ENCODE measurements around the gene USP22.

USP22 gene

DNA sequence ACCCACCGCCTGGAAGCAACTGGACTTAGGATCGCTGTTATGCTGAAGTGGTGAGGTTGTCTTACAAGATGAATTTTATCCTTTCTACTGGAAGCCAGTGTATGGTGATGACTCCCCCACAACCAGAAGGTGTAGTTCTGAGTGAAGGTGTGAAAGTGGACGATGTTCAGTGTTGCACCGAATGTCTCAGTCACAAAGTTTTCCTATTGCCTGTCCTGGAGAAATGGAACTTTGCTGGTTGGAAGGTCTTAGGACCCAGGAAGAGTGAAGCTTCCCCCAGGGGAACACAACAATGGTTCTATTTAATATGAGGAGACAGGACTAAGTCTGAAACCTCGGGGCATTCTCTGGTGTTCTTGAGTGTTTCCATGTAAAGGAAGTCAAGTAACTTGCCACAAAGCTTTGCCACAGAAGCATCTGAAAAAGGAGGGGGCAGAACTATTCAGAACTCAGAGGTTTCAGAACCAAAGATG is 44.2 kb downstream of the USP22 start:
- Histone ChIP-seq H3K27ac (peak overlapping the region; percentile 38 to 53), H3K4me3 (no peak overlapping the region), H3K27me3 (no peaks in the 10 kb centered on the region), H3K4me1 (peaks cover 0 to 44% (median 28%) of the 10 kb centered on the region in 4 donors), H3K36me3 (peaks cover 24 to 39% (median 34%) of the 10 kb centered on the region in 3 donors), H3K9me3 (no peaks in the 10 kb centered on the region)
- no peak for DNase-seq
- TF ChIP-seq, protein P1, sequence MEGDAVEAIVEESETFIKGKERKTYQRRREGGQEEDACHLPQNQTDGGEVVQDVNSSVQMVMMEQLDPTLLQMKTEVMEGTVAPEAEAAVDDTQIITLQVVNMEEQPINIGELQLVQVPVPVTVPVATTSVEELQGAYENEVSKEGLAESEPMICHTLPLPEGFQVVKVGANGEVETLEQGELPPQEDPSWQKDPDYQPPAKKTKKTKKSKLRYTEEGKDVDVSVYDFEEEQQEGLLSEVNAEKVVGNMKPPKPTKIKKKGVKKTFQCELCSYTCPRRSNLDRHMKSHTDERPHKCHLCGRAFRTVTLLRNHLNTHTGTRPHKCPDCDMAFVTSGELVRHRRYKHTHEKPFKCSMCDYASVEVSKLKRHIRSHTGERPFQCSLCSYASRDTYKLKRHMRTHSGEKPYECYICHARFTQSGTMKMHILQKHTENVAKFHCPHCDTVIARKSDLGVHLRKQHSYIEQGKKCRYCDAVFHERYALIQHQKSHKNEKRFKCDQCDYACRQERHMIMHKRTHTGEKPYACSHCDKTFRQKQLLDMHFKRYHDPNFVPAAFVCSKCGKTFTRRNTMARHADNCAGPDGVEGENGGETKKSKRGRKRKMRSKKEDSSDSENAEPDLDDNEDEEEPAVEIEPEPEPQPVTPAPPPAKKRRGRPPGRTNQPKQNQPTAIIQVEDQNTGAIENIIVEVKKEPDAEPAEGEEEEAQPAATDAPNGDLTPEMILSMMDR (IDR thresholded peaks at IDR 0.05) = no peak
- intact Hi-C loops (cut with DNase I; ENCODE audit: low total_unique reads) = loop anchor here (10.0 kb wide), 2 partner anchors 54 to 194 kb away; no protein-coding TSS in a partner anchor

DNA sequence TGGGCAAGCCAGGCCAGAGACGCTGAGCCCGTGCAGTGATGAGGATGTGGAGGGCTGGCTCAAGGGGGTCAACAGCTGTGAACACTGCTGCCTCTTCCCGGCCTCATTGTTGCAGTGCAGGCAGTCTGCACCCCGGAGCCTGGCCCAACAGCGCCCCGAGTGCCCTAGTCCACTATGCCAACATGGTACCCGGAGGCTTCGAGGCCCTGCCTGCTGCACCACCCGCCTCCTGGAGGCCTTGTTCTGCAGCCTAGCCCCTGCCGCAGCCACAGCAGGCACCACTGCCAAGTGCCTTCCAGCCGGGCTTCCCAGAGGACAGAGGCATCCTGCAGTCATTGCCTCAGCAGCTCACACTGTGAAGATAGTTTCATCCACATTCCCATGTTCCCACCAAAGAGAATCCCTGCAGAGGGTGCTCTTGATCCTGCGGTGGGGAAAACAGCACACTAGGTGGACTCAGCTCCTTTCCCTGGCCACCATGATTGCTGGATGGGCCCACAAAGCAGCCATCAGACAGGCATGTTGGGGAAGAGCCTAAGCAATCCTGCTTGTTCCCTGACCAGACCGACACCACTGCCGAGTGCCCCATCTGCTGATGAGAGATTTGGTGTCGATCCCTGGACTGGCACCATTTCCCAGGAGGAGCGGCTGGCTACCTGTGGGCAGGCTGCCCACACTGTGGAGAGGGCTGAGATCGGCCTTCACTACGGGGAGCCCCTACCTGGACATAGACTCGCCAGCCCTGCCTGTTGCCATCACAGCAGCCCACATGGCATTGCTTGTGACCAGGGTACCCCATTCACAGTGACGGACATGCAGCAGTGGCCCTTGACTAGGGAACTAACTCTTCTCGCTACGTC is 44.9 kb downstream of the USP22 start:
- Histone ChIP-seq H3K27me3 (no peaks in the 10 kb centered on the region), H3K4me3 (no peak overlapping the region), H3K36me3 (peaks cover 17 to 32% (median 28%) of the 10 kb centered on the region in 3 donors), H3K27ac (no peak overlapping the region), H3K4me1 (peaks cover 0 to 49% (median 30%) of the 10 kb centered on the region in 4 donors), H3K9me3 (no peaks in the 10 kb centered on the region)
- TF ChIP-seq, protein P1 (IDR thresholded peaks at IDR 0.05) = no peak
- intact Hi-C loops (cut with DNase I; ENCODE audit: low total_unique reads) = loop anchor here (10.0 kb wide), 2 partner anchors 53 to 193 kb away; no protein-coding TSS in a partner anchor
- DNase-seq = peak; percentile 16 to 66

DNA sequence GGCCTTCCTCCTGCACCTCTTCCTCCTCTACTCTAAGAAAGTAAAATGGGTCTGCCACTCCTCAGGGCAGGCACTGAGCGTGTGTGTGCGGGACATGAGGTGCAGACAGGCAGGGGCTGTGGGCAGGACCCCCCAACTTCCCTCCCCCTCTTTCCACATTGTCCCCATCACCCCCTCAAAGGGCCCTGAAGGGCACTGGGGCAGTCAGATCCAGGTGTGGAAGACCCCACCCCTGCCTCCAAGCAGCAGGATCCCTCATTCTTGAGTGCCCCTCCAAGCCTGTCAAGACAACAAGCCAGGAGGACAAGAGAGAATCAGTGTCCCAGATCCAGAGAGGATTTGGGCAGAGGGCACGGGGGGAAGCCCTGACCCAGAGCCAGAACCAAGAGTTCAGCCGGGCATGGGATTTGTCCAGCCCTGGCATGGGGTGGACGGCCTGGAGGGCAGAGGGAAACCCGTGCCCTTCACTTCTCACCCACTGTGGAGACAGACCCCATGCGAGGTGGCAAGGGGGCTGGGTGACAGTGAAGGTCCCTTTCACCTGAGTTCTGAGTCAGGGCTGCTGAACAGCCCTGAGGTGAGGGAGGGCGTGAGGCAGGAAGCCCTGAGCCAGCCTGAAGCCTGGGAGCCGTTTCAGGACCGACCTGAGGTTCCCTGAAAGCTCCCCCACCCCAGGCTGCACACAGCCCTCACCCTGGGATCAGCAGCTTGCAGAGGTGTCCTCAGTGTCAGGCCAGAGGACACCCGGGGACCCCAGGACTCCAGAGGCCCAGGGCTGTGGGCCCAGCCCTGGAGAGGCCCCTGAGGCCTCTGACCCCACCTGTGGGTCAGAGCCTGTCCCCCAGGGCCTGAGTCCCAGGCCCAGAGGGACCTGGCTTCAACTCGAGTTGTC is 45.8 kb downstream of the USP22 start:
- Histone ChIP-seq H3K27me3 (no peaks in the 10 kb centered on the region), H3K4me3 (no peak overlapping the region), H3K36me3 (peaks cover 8 to 22% (median 18%) of the 10 kb centered on the region in 3 donors), H3K9me3 (no peaks in the 10 kb centered on the region), H3K27ac (no peak overlapping the region), H3K4me1 (peaks cover 0 to 50% (median 32%) of the 10 kb centered on the region in 4 donors)
- intact Hi-C loops (cut with DNase I; ENCODE audit: low total_unique reads) = loop anchor here (10.0 kb wide), 2 partner anchors 52 to 192 kb away; no protein-coding TSS in a partner anchor
- peak in 1 of 2 donors; percentile 58 for DNase-seq
- TF ChIP-seq, protein P1 (IDR thresholded peaks at IDR 0.05) = no peak

DNA sequence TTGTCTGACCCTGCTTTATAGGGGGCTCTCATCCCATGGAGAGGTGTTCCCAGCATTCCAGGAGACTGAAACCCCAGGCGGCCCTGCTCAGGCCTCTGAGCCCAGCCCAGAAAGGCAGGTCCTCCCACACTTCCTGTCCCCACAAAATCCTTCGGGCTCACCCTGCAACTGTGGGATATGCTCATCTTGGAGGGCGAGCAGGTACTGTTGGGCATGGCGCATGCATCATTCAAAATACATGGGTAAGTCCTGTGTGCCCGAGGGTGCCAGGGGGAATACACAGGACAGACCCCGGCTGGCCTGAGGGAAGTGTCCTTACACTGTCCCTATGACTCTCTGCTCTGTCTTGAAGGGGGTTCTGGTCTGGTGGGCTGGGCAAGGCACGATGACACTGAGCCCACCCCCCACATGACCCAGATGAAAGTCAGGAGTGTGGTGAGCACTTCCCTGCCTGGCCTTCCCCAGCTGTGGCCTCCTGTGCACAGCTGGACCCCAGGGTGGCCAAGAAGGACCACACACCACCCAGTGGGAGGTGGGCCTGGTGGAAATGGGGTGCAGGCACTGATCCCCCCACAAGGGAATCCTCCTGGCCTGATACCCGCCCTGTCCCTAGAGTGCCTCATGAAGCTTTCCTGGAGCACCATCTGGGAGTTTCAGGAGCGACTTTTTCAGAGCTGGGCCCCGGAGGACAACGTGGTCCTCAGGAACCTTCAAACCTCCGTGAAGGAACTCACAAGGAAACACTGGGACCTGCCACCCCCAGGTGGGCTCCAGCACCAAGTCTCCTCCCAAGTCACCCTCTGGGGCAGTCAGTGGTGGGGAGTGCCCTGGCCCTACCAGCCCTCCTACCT is 46.7 kb downstream of the USP22 start:
- intact Hi-C loops (cut with DNase I; ENCODE audit: low total_unique reads) = loop anchor here (10.0 kb wide), 2 partner anchors 51 to 191 kb away; no protein-coding TSS in a partner anchor
- no peaks in the 10 kb centered on the region for H3K9me3 ChIP-seq
- no peak overlapping the region for H3K4me3 ChIP-seq
- DNase-seq = peak; percentile 15 to 51
- TF ChIP-seq, protein P1 (IDR thresholded peaks at IDR 0.05) = no peak
- peaks cover 8 to 15% (median 11%) of the 10 kb centered on the region in 3 donors for H3K36me3 ChIP-seq
- no peaks in the 10 kb centered on the region for H3K27me3 ChIP-seq
- H3K27ac ChIP-seq = no peak overlapping the region
- H3K4me1 ChIP-seq = peaks cover 0 to 46% (median 28%) of the 10 kb centered on the region in 4 donors
